Measurements from ENCODE around the gene TXNDC17. TPM values are rescaled to one million over a fixed set of nuclear protein-coding genes. Genes with fewer than 3 reads are reported as not detected.

The TXNDC17 gene
- total and polyA plus RNA-seq, 7 donors = 37.3 to 703 (median 152) TPM

DNA sequence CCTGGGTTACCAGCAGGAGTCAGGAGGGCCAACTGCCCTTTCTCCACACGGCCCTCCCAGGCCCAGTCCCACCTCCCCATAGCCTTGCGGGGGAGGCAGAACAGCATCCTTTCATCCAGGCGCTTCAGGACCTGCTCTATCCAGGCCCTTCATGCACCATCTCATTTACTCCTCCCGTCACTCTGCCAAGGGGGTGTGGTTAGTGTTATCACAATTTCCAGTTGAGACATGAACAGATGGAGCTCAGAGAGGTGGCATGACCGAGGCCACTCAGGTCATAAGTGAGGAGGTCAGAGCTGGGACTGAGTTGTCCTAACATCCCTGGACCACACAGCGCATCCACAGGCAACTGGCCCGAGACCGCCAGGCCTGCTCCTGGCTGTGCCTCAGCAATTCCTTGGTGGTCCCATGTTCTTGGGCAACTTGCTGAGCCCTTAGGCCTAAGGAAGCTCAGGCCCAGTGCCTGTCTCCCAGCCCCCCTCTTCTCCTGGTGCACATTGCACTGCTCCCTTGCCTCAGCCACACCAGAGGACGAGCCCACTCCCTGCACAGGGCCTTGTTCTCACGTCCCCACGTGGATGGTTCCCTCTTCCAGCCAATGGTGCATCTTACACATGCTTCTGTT is 34.5 kb downstream of the TXNDC17 start:
- no peak for DNase-seq
- no peak for TF ChIP-seq EP300 (IDR thresholded peaks at IDR 0.05)
- TF ChIP-seq, protein P1, sequence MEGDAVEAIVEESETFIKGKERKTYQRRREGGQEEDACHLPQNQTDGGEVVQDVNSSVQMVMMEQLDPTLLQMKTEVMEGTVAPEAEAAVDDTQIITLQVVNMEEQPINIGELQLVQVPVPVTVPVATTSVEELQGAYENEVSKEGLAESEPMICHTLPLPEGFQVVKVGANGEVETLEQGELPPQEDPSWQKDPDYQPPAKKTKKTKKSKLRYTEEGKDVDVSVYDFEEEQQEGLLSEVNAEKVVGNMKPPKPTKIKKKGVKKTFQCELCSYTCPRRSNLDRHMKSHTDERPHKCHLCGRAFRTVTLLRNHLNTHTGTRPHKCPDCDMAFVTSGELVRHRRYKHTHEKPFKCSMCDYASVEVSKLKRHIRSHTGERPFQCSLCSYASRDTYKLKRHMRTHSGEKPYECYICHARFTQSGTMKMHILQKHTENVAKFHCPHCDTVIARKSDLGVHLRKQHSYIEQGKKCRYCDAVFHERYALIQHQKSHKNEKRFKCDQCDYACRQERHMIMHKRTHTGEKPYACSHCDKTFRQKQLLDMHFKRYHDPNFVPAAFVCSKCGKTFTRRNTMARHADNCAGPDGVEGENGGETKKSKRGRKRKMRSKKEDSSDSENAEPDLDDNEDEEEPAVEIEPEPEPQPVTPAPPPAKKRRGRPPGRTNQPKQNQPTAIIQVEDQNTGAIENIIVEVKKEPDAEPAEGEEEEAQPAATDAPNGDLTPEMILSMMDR (IDR thresholded peaks at IDR 0.05) = no peak
- TF ChIP-seq POLR2A (IDR thresholded peaks at IDR 0.05) = no peak
- no peak for TF ChIP-seq POLR2AphosphoS5 (IDR thresholded peaks at IDR 0.05)
- no peak overlapping the region for H3K4me3 ChIP-seq
- intact Hi-C loops (cut with DNase I) = no loop called here
- H3K27me3 ChIP-seq = peaks cover 0 to 26% (median 0%) of the 10 kb centered on the region in 3 donors
- no peaks in the 10 kb centered on the region for H3K9me3 ChIP-seq
- H3K36me3 ChIP-seq = no peaks in the 10 kb centered on the region
- no peak overlapping the region for H3K27ac ChIP-seq
- H3K4me1 ChIP-seq = no peaks in the 10 kb centered on the region
- WGBS, 2 donors = 79 to 80% methylated on average over 11 of the region's 11 CpGs

DNA sequence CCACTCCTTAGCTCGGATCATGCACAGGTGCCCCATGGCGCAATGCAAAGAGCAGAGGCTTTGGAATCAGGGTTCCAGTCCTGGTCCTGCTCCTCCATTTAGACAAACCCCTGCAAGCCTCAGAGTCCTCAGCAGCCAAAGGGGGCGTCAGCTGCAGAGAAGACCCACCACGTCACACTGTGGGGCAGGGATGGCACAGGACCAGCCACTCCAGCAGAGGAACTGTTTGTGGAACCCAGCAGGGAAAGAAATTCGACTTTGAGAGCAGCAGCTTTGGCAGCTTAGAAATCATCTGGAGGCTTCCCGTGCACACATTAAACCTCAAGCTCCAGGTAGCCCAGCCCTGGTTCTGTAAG is 35.9 kb downstream of the TXNDC17 start:
- Histone ChIP-seq H3K9me3 (no peaks in the 10 kb centered on the region), H3K4me1 (no peaks in the 10 kb centered on the region), H3K27ac (no peak overlapping the region), H3K36me3 (no peaks in the 10 kb centered on the region), H3K4me3 (no peak overlapping the region), H3K27me3 (peaks cover 0 to 25% (median 0%) of the 10 kb centered on the region in 3 donors)
- intact Hi-C loops (cut with DNase I) = no loop called here
- no peak for DNase-seq
- TF ChIP-seq POLR2AphosphoS5 (IDR thresholded peaks at IDR 0.05) (no peak), EP300 (IDR thresholded peaks at IDR 0.05) (no peak), POLR2A (IDR thresholded peaks at IDR 0.05) (no peak)
- TF ChIP-seq, protein P1 (IDR thresholded peaks at IDR 0.05) = no peak
- 67 to 76% methylated on average over 6 of the region's 6 CpGs for WGBS, 2 donors

DNA sequence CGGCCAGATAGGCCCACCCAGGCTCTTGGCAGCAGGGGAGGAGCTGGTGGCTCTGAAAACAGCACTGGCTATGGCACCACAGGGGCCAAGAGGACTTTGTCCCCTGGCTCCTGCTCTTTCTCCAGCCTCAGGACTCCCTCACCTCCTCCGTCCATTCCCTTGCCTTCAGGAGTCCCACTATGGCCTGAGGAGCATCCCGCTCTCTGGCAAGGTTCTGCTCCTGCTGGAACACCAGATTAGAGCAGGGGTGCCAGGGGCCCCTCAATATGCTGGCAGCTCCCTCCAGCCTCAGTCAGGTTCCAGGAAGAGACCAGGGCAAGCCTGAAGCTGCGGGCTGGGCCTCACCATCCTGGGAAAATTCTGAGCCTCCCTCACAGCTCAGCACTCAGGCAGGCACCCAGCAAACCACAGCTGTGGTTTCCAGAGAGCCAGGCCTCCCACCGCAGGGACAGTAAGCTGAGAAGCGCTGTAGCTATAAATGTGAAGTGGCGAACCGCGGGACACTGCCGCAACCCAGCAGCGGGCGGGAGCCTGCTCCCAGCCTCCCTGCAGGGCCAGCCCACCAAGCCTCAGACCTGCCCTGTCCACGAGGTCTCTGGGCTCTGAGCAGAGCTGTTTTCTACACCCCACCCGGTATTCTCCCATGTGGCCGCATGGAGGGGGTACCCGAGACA is 36.4 kb downstream of the TXNDC17 start:
- no peak for TF ChIP-seq POLR2A (IDR thresholded peaks at IDR 0.05)
- TF ChIP-seq EP300 (IDR thresholded peaks at IDR 0.05) = no peak
- TF ChIP-seq, protein P1 (IDR thresholded peaks at IDR 0.05) = no peak
- no peak for TF ChIP-seq POLR2AphosphoS5 (IDR thresholded peaks at IDR 0.05)
- Histone ChIP-seq H3K36me3 (no peaks in the 10 kb centered on the region), H3K9me3 (no peaks in the 10 kb centered on the region), H3K27ac (no peak overlapping the region), H3K4me1 (no peaks in the 10 kb centered on the region), H3K27me3 (peaks cover 0 to 25% (median 0%) of the 10 kb centered on the region in 3 donors), H3K4me3 (no peak overlapping the region)
- WGBS, 2 donors = 33 to 54% methylated on average over 16 of the region's 16 CpGs
- intact Hi-C loops (cut with DNase I) = no loop called here
- DNase-seq = no peak

DNA sequence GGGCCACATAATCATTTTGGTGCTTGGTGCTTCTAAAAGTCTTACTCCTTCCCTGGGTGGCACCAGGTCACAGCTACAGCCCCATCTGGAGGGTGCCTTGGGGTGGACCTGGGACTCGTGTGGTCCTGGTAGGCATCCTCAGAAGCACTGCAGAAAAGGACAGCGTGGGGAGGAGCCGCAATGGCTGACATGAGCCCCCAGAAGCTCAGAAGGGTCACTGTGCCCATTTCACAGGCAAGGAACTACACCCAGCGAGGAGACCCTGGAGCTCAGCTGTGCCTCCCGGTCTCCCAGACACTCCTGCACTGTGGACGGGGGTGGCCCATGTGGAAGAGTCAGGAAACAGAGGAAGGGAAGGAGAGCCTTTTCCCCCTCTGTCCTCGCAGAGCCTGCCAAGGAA is 37.1 kb downstream of the TXNDC17 start:
- Histone ChIP-seq H3K9me3 (no peaks in the 10 kb centered on the region), H3K36me3 (no peaks in the 10 kb centered on the region), H3K4me1 (no peaks in the 10 kb centered on the region), H3K4me3 (no peak overlapping the region), H3K27ac (no peak overlapping the region), H3K27me3 (peaks cover 0 to 25% (median 0%) of the 10 kb centered on the region in 3 donors)
- TF ChIP-seq, protein P1 (IDR thresholded peaks at IDR 0.05) = no peak
- no peak for TF ChIP-seq EP300 (IDR thresholded peaks at IDR 0.05)
- TF ChIP-seq POLR2A (IDR thresholded peaks at IDR 0.05) = no peak
- no peak for TF ChIP-seq POLR2AphosphoS5 (IDR thresholded peaks at IDR 0.05)
- intact Hi-C loops (cut with DNase I) = no loop called here
- no peak for DNase-seq
- WGBS, 2 donors = 75 to 76% methylated on average over 7 of the region's 7 CpGs

Data from sigmoid colon (tissue), 7 donors.